ENCODE data around the gene C11orf54.

The C11orf54 gene

GRCh38 chr11:93741094-93741881 is at the start of gene C11orf54, which contains the start of gene TAF1D:
Gene C11orf54 (plus strand): TSS chr11:93741672. CDS start chr11:93747394, 5,722 bp downstream.
Gene TAF1D (minus strand): TSS chr11:93741495. CDS start chr11:93739304, 2,191 bp downstream.
- DNase-seq (ENCODE audit: low read depth in 2 of 2), result peak; percentile 88 to 92

DNA sequence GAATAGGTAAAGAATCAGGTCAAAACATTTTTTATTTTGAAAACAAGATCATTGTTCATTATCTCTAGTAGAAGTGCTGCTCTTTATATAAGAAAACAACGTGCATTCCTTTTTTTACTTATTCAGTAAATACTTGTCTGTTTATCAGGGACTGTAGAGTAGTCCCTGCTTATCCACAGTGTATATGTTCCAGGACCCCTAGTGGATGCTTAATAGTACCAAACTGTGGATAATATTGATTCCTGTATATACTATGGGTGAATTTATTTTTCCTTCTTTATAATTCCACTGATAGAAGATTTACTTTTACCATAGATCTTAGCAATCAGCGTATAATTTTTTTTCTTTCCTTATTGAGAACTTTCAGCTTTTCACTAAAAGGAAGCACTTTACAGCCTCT is 47.4 kb upstream of the C11orf54 start:
- no peak for DNase-seq (ENCODE audit: low read depth in 2 of 2)

GRCh38 chr11:93694557-93694956 is 46.9 kb upstream of the C11orf54 start:
- DNase-seq (ENCODE audit: low read depth in 2 of 2), result no peak

GRCh38 chr11:93697611-93698010 is 43.9 kb upstream of the C11orf54 start:
- no peak for DNase-seq (ENCODE audit: low read depth in 2 of 2)

GRCh38 chr11:93700830-93701229 is 40.6 kb upstream of the C11orf54 start:
- no peak for DNase-seq (ENCODE audit: low read depth in 2 of 2)

DNA sequence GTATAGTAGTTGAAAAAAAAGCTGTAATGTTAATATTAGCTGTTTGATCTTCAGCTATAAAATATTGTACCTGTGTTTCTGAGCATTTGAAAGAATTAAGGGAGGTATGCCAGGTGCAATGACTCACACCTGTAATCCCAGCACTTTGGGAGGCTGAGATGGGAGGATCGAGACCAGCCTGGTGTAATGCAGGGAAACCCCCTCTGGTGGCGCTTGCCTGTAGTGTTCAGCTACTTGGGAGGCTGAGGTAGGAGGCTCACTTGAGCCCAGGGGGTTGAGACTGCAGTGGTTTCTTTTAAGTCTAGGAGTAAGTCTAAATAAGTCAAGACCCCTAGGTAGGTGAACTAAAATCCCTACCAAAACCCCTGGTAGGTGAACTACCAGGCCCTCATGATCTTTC is 37.2 kb upstream of the C11orf54 start:
- DNase-seq (ENCODE audit: low read depth in 2 of 2), result no peak

DNA sequence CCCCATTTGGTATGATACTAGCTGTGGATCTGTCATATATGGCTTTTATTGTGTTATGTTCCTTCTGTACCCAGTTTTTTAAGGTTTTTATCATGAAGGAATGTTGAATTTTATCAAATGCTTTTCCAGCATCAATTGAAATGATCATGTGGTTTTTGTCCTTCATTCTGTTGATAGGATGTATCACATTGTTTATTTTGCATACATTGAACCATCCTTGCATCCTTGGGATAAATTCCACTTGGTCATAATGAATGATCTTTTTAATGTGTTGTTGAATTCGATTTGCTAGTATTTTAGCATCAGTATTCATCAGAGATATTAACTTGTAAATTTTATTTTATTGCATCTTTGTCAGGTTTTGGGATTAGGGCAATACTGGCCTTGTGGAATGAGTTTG is 31.2 kb upstream of the C11orf54 start:
- no peak for DNase-seq (ENCODE audit: low read depth in 2 of 2)

DNA sequence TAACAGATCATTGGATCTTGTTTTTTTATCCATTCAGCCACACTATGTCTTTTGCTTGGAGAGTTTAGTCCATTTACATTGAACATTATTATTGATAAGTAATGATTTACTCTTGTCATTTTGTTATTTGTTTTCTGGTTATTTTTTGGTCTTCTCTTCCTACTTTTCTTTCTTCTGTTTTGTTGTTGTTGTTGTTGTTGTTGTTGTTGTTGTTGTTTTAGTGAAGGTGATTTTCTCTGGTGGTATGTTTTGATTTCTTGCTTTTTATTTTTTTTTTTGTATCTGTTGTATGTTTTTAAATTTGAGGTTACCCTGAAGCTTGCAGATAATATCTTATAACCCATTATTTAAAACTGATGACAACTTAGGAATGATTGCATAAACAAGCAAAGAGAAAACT is 28.8 kb upstream of the C11orf54 start:
- no peak for DNase-seq (ENCODE audit: low read depth in 2 of 2)

GRCh38 chr11:93715797-93716396 is 25.6 kb upstream of the C11orf54 start:
- no peak for DNase-seq (ENCODE audit: low read depth in 2 of 2)

GRCh38 chr11:93717501-93717900 is 24.0 kb upstream of the C11orf54 start:
- no peak for DNase-seq (ENCODE audit: low read depth in 2 of 2)

GRCh38 chr11:93718057-93718563 is 23.4 kb upstream of the C11orf54 start:
- DNase-seq (ENCODE audit: low read depth in 2 of 2), result no peak

DNA sequence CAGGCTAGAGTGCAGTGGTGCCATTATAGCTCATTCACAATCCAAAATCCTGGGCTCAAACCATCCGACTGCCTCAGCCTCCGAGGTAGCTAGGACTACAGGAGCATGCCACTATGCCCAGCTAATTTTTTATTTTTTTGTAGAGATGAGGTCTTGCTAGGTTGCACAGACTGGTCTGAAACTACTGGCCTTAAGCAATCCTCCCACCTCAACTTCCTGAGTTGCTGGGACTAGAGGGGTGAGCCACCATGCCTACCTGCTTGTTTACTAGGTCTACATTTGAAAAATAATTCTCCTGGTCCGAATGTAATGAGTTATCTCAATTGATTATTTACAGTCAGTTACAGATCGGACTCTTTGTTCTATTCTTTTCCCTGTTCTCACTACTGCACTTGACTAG is 22.2 kb upstream of the C11orf54 start:
- DNase-seq (ENCODE audit: low read depth in 2 of 2), result no peak

DNA sequence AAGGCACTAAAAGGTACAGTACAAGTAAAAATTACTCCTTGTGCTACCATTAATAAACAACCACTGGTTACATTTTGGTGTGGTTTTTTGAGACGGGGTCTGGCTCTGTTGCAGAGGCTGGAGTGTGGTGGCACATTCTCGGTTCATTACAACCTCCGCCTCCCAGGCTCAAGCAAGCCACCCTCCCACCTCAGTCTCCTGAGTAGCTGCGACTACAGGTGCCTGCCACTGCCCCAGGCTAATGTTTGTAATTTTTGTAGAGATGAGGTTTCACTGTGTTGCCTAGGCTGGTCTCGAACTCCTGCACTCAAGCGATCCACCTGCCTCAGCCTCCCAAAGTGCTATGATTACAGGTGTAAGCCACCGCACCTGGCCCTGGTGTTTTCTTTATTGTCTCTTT is 20.9 kb upstream of the C11orf54 start:
- no peak for DNase-seq (ENCODE audit: low read depth in 2 of 2)

DNA sequence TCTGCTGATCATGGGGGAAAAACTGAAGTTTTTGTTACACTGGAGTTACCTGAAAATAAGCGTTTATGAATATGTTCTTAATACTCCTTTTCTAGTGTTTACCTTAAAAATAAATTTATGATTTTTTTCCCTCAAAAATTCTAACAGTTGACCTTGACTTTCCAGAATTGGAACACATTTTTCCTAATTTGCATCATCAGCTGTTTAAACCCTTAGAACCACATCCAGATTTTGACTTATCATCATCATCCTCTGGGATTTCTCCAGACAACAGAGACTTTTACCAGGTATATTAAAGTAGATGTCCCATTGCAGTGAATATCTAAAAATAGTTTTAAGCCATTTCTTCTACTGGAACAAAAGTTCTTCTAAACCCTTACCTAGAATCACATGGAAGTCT is 17.4 kb upstream of the C11orf54 start:
- no peak for DNase-seq (ENCODE audit: low read depth in 2 of 2)

GRCh38 chr11:93727985-93728791 is 13.3 kb upstream of the C11orf54 start:
- no peak for DNase-seq (ENCODE audit: low read depth in 2 of 2)

DNA sequence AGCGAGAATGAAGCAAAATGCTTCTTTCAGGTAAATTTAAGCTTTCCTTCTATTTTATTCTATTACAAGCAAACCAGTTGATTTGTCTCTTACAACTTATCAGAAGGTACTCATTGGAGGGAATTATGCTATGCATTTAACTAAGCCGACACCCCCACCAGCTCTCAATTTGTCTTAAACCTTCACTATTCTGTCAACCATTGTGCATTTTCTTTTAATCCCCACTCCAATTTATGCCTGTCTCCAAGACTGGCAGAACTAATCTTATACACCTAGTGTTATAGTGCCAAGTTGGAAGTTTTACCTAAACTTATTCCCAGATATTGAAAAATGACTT is 12.7 kb upstream of the C11orf54 start:
- DNase-seq (ENCODE audit: low read depth in 2 of 2), result no peak

GRCh38 chr11:93729129-93729616 is 12.3 kb upstream of the C11orf54 start:
- no peak for DNase-seq (ENCODE audit: low read depth in 2 of 2)

DNA sequence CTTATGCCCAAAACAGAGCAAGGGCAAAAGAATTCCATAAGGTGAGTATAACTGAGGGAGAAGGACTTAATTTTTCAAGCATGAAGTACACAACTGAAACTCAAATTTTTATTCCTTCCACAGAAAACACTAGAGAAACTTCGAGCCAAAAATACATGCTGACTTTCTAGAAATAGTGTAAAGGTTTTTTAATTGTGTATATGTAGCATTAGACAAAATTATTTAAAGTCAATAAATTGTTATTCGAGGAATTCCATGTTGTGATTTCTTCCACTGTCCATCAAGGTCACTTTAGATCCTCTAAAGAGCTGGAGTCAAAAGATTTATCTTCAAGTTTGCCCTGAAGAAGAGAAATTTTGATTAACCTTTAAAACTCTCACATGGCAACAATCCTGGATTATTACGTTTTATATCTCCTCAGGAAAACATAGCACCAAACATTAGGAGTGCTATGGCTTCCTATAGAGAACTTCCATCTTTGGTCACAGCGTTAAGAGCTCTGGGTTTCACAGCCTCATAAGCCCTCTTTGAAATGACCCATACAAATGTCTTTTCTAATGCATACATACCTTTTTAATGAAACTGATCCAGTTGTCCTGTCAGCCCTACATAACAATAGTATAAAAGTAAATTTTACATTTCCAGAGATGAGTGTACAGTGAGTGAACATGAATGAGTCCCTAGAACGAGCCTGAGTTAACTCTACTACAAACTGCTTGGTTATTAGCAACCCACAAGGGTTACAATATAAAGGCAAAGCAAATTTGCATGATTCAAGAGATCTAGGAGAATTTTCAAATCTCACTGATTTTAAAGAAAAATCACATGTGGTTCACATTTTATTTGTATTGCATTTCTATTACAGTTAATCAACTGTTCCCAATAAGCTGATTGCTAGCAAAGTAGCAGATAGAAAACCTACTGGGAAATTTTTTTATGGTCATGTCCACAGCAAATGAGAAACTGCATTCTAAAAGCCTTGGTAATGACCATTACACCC is 11.1 kb upstream of the C11orf54 start:
- DNase-seq (ENCODE audit: low read depth in 2 of 2), result no peak

GRCh38 chr11:93732237-93732892 is 9.1 kb upstream of the C11orf54 start:
- DNase-seq (ENCODE audit: low read depth in 2 of 2), result no peak

- no peak for DNase-seq (ENCODE audit: low read depth in 2 of 2)
Measured at GRCh38 chr11:93733474-93733873, 8.0 kb upstream of the C11orf54 start.
